Measurements from ENCODE around the gene ZNF444. TPM values are rescaled to one million over a fixed set of nuclear protein-coding genes. Genes with fewer than 3 reads are reported as not detected.
"Not testable (repeated sequence)": the region's sequence is repeated elsewhere in the genome, so short reads cannot be mapped to it uniquely, and the experiment has no call there.

ZNF444 gene
- total RNA-seq, 1 experiment from 2014 or later, result 40.0 TPM

GRCh38 chr19:56097306-56097705, 43.8 kb upstream of the ZNF444 start:
- Histone ChIP-seq H3K4me1 (ENCODE audit: insufficient read depth, low read length) (no peaks in the 10 kb centered on the region), H3K27ac (ENCODE audit: low read length) (no peak overlapping the region), H3K36me3 (ENCODE audit: low read depth, low read length) (peaks cover 41% of the 10 kb centered on the region), H3K4me3 (ENCODE audit: low read length) (no peak overlapping the region), H3K9me2 (replicated peaks; ENCODE audit: low read length) (no peaks in the 10 kb centered on the region), H3K4me2 (ENCODE audit: low read length) (no peak overlapping the region), H2AFZ (ENCODE audit: low read length) (no peak overlapping the region), H3F3A (ENCODE audit: low read length, unreplicated experiment) (no peaks in the 10 kb centered on the region), H3K27me3 (ENCODE audit: low read length) (no peaks in the 10 kb centered on the region), H3K9ac (ENCODE audit: low read length) (no peak overlapping the region), H3K79me2 (ENCODE audit: low read length) (peaks cover 64% of the 10 kb centered on the region), H4K20me1 (ENCODE audit: low read length) (peaks cover 18% of the 10 kb centered on the region), H3K9me3 (ENCODE audit: low read length) (no peaks in the 10 kb centered on the region)
- no TSS peak for BruUV-seq (replicated peaks)
- ATAC-seq (no peak), DNase-seq (no peak)
- TF ChIP-seq EZH2 (IDR thresholded peaks at IDR 0.05; ENCODE audit: low read length, unreplicated experiment), result no peak
- no peak for TF ChIP-seq EZH2phosphoT487 (IDR thresholded peaks at IDR 0.05; ENCODE audit: borderline replicate concordance, low read length)
- TF ChIP-seq CTCF (conservative IDR thresholded peaks at IDR 0.05; ENCODE audit: low read depth, low read length), result no peak
- ChIA-PET POLR2A (ENCODE audit: unreplicated experiment) (no interaction called here), CTCF (no interaction called here)
- intact Hi-C loops (cut with micrococcal nuclease), result no loop called here

- Histone ChIP-seq H3K27ac (ENCODE audit: low read length) (no peak overlapping the region), H3K4me2 (ENCODE audit: low read length) (no peak overlapping the region), H3K9me3 (ENCODE audit: low read length) (no peaks in the 10 kb centered on the region), H4K20me1 (ENCODE audit: low read length) (peaks cover 19% of the 10 kb centered on the region), H3K36me3 (ENCODE audit: low read depth, low read length) (peaks cover 46% of the 10 kb centered on the region), H3K27me3 (ENCODE audit: low read length) (no peaks in the 10 kb centered on the region), H3K4me1 (ENCODE audit: insufficient read depth, low read length) (no peaks in the 10 kb centered on the region), H3K4me3 (ENCODE audit: low read length) (no peak overlapping the region), H3F3A (ENCODE audit: low read length, unreplicated experiment) (no peaks in the 10 kb centered on the region), H3K9me2 (replicated peaks; ENCODE audit: low read length) (no peaks in the 10 kb centered on the region), H3K79me2 (ENCODE audit: low read length) (peaks cover 64% of the 10 kb centered on the region), H2AFZ (ENCODE audit: low read length) (no peak overlapping the region), H3K9ac (ENCODE audit: low read length) (no peak overlapping the region)
- ChIA-PET POLR2A (ENCODE audit: unreplicated experiment) (no interaction called here), CTCF (no interaction called here)
- no TSS peak for BruUV-seq (replicated peaks)
- ATAC-seq (no peak), DNase-seq (no peak)
- TF ChIP-seq CTCF (conservative IDR thresholded peaks at IDR 0.05; ENCODE audit: low read depth, low read length) (no peak), EZH2phosphoT487 (IDR thresholded peaks at IDR 0.05; ENCODE audit: borderline replicate concordance, low read length) (no peak), EZH2 (IDR thresholded peaks at IDR 0.05; ENCODE audit: low read length, unreplicated experiment) (no peak)
- intact Hi-C loops (cut with micrococcal nuclease), result no loop called here
Observed at GRCh38 chr19:56097776-56098175, 43.3 kb upstream of the ZNF444 start.

- CTCF ChIA-PET; H3K9ac ChIP-seq (ENCODE audit: low read length); H3K4me1 ChIP-seq (ENCODE audit: insufficient read depth, low read length); H3K27ac ChIP-seq (ENCODE audit: low read length); H3K27me3 ChIP-seq (ENCODE audit: low read length); intact Hi-C loops (cut with micrococcal nuclease); H3K9me3 ChIP-seq (ENCODE audit: low read length); H3K9me2 ChIP-seq (replicated peaks; ENCODE audit: low read length); BruUV-seq (replicated peaks); H3F3A ChIP-seq (ENCODE audit: low read length, unreplicated experiment); POLR2A ChIA-PET (ENCODE audit: unreplicated experiment); H2AFZ ChIP-seq (ENCODE audit: low read length); H3K4me2 ChIP-seq (ENCODE audit: low read length); DNase-seq; ATAC-seq; H3K4me3 ChIP-seq (ENCODE audit: low read length): not testable (repeated sequence)
- H3K36me3 ChIP-seq (ENCODE audit: low read depth, low read length), result peaks cover 43% of the 10 kb centered on the region
- peaks cover 64% of the 10 kb centered on the region for H3K79me2 ChIP-seq (ENCODE audit: low read length)
- peaks cover 23% of the 10 kb centered on the region for H4K20me1 ChIP-seq (ENCODE audit: low read length)
Observed at GRCh38 chr19:56098237-56098636, 42.9 kb upstream of the ZNF444 start.
